Measurements from ENCODE around the gene GPR156.

The GPR156 gene

GRCh38 chr3:120129718-120130513 is 155.1 kb downstream of the GPR156 start:
- no peak for DNase-seq (ENCODE audit: low read depth in 1 of 2, low spot score in 1 of 2)

- DNase-seq (ENCODE audit: low read depth in 1 of 2, low spot score in 1 of 2) = no peak
Observed at GRCh38 chr3:120129051-120129450, 156.0 kb downstream of the GPR156 start.

DNA sequence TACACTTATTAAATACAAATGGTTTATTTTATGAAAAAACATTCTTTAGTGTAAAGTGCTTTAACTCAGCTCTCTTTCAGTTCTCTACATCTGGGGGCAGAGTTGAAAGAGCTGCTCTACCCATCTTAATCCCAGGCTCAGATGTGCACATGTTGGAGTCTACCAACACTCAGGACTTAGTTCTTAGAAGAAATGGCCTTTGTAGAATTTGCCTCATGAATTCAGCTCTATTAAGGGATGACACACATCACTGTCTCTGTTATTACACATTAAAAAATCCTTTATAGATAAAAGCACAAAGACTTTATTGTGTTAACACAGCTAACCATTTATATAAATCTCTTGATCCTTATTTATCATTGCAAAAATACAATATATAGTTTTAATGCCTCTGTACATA is 159.0 kb downstream of the GPR156 start:
- DNase-seq (ENCODE audit: low read depth in 1 of 2, low spot score in 1 of 2) = no peak

DNA sequence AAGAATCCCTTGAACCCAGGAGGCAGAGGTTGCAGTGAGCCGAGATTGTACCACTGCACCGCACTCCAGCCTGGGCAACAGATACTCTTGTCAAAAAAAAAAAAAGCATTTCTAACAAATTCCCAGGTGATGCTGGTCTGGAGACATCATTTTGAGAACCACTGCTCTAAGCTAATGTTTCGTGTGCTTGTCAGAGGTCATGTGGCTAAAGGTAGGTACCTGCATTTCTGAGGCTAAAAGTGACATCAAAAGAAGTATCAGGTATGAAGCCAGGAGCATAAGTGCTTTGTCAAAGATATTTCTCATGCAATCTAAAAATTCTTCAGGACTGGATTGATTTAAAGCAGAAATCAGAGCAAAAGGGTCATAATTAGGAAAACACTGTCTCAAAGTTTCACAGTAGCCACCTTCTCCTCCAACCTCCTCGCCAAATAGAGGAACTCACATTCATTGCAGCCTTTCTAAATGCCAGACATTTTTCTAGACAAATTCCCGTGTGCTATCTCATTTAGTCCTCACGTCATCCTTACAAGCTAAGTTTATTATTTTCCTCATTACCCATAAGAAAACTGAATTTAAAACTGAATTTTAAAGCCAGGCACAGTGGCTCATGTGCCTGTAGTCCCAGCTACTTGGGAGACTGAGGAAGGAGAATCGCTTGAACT is 165.0 kb downstream of the GPR156 start:
- no peak for DNase-seq (ENCODE audit: low read depth in 1 of 2, low spot score in 1 of 2)
